Rectal smooth muscle tissue (tissue), 1 donor: ENCODE data around the gene CDKAL1.

ENCODE experiments used
- H3K27ac ChIP-seq: one replicate; pipeline ENCODE4 v1.7.0; 2013; ENCODE audit warnings: low read depth, low read length, inconsistent platforms
- H3K27me3 ChIP-seq: one replicate; pipeline ENCODE4 v1.7.0; 2013; ENCODE audit warnings: low read length; ENCODE audit not compliant: control insufficient read depth, insufficient read depth
- H3K36me3 ChIP-seq: one replicate; pipeline ENCODE4 v1.7.0; 2013; ENCODE audit warnings: low read length; ENCODE audit not compliant: control insufficient read depth, insufficient read depth
- H3K4me1 ChIP-seq: one replicate; pipeline ENCODE4 v1.7.0; 2013; ENCODE audit warnings: low read length; ENCODE audit not compliant: control insufficient read depth, insufficient read depth
- H3K4me3 ChIP-seq: one replicate; pipeline ENCODE4 v1.7.0; 2013; ENCODE audit warnings: low read length
- H3K9ac ChIP-seq: one replicate; pipeline ENCODE4 v1.7.0; 2013; ENCODE audit warnings: low read length

The CDKAL1 gene

GRCh38 chr6:21167790-21168189 is 633.5 kb downstream of the CDKAL1 start:
- no peaks in the 10 kb centered on the region for H3K4me1 ChIP-seq
- no peak overlapping the region for H3K9ac ChIP-seq
- no peak overlapping the region for H3K27ac ChIP-seq
- no peaks in the 10 kb centered on the region for H3K36me3 ChIP-seq
- H3K4me3 ChIP-seq = no peak overlapping the region
- H3K27me3 ChIP-seq = no peaks in the 10 kb centered on the region

- no peaks in the 10 kb centered on the region for H3K27me3 ChIP-seq
- H3K9ac ChIP-seq = no peak overlapping the region
- no peak overlapping the region for H3K4me3 ChIP-seq
- H3K4me1 ChIP-seq = no peaks in the 10 kb centered on the region
- H3K36me3 ChIP-seq = no peaks in the 10 kb centered on the region
- H3K27ac ChIP-seq = no peak overlapping the region
These were observed 637.5 kb downstream of the CDKAL1 start for GRCh38 chr6:21171801-21172200.

GRCh38 chr6:21173031-21173430 is 638.8 kb downstream of the CDKAL1 start:
- H3K27me3 ChIP-seq = no peaks in the 10 kb centered on the region
- H3K4me1 ChIP-seq = no peaks in the 10 kb centered on the region
- H3K9ac ChIP-seq = no peak overlapping the region
- H3K27ac ChIP-seq = no peak overlapping the region
- no peak overlapping the region for H3K4me3 ChIP-seq
- H3K36me3 ChIP-seq = no peaks in the 10 kb centered on the region

DNA sequence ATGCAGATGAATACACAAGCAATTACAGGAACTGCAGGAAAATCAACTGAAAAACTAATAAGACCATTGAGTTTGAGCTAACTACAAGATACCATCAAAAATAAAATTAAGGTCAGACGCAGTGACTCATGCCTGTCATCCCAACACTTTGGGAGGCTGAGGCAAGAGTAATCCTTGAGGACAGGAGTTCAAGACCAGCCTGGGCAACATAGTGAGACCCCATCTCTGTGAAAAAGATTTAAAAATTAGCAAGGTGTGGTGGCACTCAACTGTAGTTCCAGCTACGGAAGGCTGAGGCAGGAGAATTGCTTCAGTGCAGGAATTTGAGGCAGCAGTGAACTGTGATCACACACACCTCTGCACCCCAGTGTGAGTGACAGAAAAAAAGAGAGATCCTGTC is 639.4 kb downstream of the CDKAL1 start:
- no peaks in the 10 kb centered on the region for H3K4me1 ChIP-seq
- no peak overlapping the region for H3K27ac ChIP-seq
- no peak overlapping the region for H3K4me3 ChIP-seq
- H3K36me3 ChIP-seq = no peaks in the 10 kb centered on the region
- H3K27me3 ChIP-seq = no peaks in the 10 kb centered on the region
- H3K9ac ChIP-seq = no peak overlapping the region

DNA sequence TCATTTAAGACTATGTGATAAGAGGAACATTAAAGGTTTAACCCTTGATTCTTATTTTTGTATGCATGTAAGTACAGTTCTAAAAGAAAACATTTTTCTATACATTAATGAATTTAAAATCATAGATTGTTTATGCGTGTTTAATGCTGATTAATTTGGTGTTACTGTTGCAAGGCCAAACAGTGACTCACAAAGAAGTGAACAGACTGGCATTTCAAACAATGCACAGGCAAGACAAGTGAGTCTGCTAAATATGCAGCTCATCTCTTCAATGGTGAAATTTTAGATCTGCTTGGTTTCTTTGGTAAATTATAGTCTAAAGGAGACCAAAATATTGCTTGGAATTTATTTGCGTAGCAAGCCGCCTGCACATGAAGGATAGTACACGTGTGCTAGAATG is 641.9 kb downstream of the CDKAL1 start:
- H3K4me1 ChIP-seq = no peaks in the 10 kb centered on the region
- H3K27me3 ChIP-seq = no peaks in the 10 kb centered on the region
- H3K9ac ChIP-seq = no peak overlapping the region
- H3K27ac ChIP-seq = no peak overlapping the region
- no peaks in the 10 kb centered on the region for H3K36me3 ChIP-seq
- H3K4me3 ChIP-seq = no peak overlapping the region

- Histone ChIP-seq H3K27me3 (no peaks in the 10 kb centered on the region), H3K27ac (no peak overlapping the region), H3K36me3 (no peaks in the 10 kb centered on the region), H3K4me1 (no peaks in the 10 kb centered on the region), H3K9ac (no peak overlapping the region), H3K4me3 (no peak overlapping the region)
These were observed 645.9 kb downstream of the CDKAL1 start for GRCh38 chr6:21180155-21180554.

- H3K4me1 ChIP-seq = no peaks in the 10 kb centered on the region
- no peaks in the 10 kb centered on the region for H3K36me3 ChIP-seq
- no peaks in the 10 kb centered on the region for H3K27me3 ChIP-seq
These were observed 646.6 kb downstream of the CDKAL1 start for GRCh38 chr6:21180800-21181337.

DNA sequence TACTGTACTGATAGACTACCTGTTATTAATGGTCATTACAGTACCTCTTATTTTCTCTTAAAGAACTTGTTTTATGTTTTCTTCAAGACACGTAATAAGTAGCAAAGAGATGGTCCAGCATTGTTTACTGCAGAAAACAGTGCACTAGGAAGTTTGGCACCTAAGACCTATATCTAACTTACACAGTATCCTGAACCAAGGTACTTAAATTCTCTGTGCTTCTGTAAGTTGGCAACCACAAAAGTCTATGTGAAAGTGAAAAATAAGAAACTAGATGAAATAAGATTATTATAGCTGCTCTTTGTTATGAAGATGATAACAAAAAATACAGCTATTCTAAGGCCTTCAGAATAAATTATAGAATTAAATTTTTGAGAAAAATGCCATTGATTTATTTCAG is 647.6 kb downstream of the CDKAL1 start:
- H3K4me3 ChIP-seq = no peak overlapping the region
- H3K27ac ChIP-seq = no peak overlapping the region
- no peaks in the 10 kb centered on the region for H3K27me3 ChIP-seq
- no peak overlapping the region for H3K9ac ChIP-seq
- no peaks in the 10 kb centered on the region for H3K4me1 ChIP-seq
- H3K36me3 ChIP-seq = no peaks in the 10 kb centered on the region

More at GRCh38 chr6:21180800-21181337, 646.6 kb downstream of the CDKAL1 start:
- no peak overlapping the region for H3K9ac ChIP-seq
- H3K4me3 ChIP-seq = no peak overlapping the region
- H3K27ac ChIP-seq = no peak overlapping the region

- H3K4me3 ChIP-seq = no peak overlapping the region
- H3K36me3 ChIP-seq = no peaks in the 10 kb centered on the region
- no peak overlapping the region for H3K27ac ChIP-seq
- no peak overlapping the region for H3K9ac ChIP-seq
- H3K4me1 ChIP-seq = no peaks in the 10 kb centered on the region
- H3K27me3 ChIP-seq = no peaks in the 10 kb centered on the region
These were observed 648.3 kb downstream of the CDKAL1 start for GRCh38 chr6:21182589-21182988.

DNA sequence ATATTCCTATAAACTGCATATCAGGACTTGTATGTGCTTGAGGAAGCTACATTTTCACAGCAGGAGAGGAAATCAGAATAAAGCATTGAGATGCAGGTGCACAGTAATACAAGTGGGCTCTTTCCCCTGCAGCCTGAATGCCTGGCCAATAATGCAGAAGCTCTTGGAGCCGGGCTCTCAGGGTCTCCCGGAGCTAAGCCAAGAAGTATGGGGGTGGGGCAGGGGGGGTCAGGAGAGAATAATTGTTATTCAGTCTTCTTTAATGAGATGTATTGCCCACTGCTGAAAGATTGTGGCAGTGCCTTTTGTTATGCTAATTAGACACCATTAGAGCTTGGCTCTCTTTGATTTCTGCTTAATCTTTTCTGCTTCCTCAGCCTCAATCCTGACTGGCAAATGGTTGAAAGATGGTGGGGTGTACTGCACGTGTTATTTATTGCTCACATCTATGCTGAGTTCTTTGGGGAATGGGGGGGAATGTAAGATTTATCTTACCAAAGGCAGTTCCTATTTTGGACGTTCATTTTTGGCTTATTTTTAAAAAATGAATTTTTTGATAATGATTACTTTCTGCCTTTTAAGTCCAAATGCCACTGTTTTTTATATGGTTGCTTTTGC is 651.7 kb downstream of the CDKAL1 start:
- H3K27me3 ChIP-seq = no peaks in the 10 kb centered on the region
- no peak overlapping the region for H3K9ac ChIP-seq
- H3K36me3 ChIP-seq = no peaks in the 10 kb centered on the region
- no peak overlapping the region for H3K4me3 ChIP-seq
- peaks cover 2% of the 10 kb centered on the region for H3K4me1 ChIP-seq
- no peak overlapping the region for H3K27ac ChIP-seq

DNA sequence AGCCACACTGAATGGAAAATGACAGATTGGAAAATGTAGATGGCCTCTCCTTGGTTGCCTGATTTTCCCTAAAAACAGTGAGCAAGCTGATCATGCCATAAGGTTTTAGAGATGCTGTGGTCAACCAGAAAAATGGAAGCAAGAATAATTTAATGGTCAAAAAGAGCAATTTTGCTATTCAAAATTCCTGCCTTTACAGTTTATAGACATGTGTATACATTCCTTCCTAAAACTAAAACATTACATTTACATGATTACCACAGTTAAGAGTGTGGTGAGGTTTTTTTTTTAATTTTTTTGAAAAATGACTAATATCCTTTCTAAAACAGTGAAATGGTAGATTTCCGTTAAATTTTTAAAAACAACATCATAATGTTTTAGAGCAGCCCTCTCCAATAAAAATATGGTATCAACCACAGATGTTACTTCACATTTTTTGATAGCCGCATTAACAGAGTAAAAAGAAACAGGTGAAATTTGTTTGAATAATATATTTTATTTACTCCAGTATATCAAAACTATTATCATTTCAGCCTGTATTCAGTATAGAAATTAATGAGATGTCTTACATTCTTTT is 652.3 kb downstream of the CDKAL1 start:
- no peaks in the 10 kb centered on the region for H3K27me3 ChIP-seq
- H3K9ac ChIP-seq = no peak overlapping the region
- H3K4me3 ChIP-seq = no peak overlapping the region
- peaks cover 2% of the 10 kb centered on the region for H3K4me1 ChIP-seq
- H3K36me3 ChIP-seq = no peaks in the 10 kb centered on the region
- H3K27ac ChIP-seq = no peak overlapping the region

DNA sequence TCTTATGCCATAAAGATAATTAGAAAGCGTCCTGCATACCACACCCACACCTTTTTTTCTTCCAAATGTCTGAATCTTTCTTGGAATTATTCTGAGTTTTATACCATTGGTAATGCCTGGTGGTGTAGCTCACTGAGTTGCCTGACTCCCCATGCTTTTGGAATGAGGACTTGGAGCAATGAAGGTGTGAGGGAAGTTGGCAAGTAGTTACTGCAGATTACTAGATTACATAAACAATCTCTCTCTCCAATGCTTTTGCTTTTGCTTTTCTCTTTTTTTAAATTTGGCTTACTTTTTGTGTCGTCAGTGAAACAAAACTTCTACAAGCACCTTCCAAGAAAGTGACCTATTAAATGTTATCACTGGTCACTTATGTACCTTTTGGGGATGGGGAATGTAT is 653.2 kb downstream of the CDKAL1 start:
- Histone ChIP-seq H3K4me3 (no peak overlapping the region), H3K27ac (no peak overlapping the region), H3K9ac (no peak overlapping the region), H3K36me3 (no peaks in the 10 kb centered on the region), H3K4me1 (peaks cover 2% of the 10 kb centered on the region), H3K27me3 (no peaks in the 10 kb centered on the region)
